Mammary epithelial cell (primary cell): ENCODE data around the gene B4GALT6.

Source experiments
- EZH2 ChIP-seq: IDR thresholded peaks from 2 replicates; pipeline ENCODE4 v1.6.1; 2012; ENCODE audit warnings: low read length, inconsistent platforms, borderline replicate concordance
- TF ChIP-seq, protein P1 (sequence below), 2 donors: IDR thresholded peaks in 1 of 2; conservative IDR thresholded peaks in 1 of 2; 2 replicates each; pipeline ENCODE4 v1.5.1; 2011 to 2012; ENCODE audit warnings: inconsistent platforms in 2 of 2, low read length in 2 of 2, mild to moderate bottlenecking in 2 of 2, control low read depth in 1 of 2, low read depth in 1 of 2; ENCODE audit not compliant: insufficient read depth in 1 of 2; ENCODE audit errors: extremely low read depth in 1 of 2

DNA sequence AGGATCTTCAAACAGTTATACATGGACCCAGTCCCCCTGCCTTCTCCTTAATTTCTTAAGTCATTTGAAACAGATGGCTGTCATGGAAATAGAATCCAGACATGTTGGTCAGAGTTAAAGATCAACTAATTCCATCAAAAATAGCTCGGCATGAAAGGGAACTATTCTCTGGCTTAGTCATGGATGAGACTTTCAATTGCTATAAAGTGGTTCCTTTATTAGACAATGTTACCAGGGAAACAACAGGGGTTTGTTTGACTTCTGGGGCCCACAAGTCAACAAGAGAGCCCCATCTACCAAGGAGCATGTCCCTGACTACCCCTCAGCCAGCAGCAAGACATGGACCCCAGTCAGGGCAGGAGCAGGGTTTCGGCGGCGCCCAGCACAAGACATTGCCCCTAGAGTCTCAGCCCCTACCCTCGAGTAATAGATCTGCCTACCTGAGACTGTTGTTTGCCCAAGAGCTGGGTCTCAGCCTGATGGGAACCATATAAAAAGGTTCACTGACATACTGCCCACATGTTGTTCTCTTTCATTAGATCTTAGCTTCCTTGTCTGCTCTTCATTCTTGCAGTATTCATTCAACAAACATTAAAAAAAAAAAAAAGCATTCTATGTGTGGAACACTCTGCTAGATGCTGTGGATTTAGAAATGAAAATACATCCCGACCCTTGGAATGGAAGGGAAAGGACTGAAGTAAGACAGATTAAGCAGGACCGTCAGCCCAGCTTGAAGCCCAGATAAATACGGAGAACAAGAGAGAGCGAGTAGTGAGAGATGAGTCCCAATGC, 88.1 kb downstream of the B4GALT6 start:
- TF ChIP-seq, protein P1, sequence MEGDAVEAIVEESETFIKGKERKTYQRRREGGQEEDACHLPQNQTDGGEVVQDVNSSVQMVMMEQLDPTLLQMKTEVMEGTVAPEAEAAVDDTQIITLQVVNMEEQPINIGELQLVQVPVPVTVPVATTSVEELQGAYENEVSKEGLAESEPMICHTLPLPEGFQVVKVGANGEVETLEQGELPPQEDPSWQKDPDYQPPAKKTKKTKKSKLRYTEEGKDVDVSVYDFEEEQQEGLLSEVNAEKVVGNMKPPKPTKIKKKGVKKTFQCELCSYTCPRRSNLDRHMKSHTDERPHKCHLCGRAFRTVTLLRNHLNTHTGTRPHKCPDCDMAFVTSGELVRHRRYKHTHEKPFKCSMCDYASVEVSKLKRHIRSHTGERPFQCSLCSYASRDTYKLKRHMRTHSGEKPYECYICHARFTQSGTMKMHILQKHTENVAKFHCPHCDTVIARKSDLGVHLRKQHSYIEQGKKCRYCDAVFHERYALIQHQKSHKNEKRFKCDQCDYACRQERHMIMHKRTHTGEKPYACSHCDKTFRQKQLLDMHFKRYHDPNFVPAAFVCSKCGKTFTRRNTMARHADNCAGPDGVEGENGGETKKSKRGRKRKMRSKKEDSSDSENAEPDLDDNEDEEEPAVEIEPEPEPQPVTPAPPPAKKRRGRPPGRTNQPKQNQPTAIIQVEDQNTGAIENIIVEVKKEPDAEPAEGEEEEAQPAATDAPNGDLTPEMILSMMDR (conservative IDR thresholded peaks at IDR 0.05 in 1 of 2, IDR thresholded peaks at IDR 0.05 in 1 of 2; ENCODE audit: extremely low read depth in 1 of 2, insufficient read depth in 1 of 2, low read depth in 1 of 2, low read length in 2 of 2): no peak
- no peak for TF ChIP-seq EZH2
